ENCODE results near the gene PHF21B.

The PHF21B gene

DNA sequence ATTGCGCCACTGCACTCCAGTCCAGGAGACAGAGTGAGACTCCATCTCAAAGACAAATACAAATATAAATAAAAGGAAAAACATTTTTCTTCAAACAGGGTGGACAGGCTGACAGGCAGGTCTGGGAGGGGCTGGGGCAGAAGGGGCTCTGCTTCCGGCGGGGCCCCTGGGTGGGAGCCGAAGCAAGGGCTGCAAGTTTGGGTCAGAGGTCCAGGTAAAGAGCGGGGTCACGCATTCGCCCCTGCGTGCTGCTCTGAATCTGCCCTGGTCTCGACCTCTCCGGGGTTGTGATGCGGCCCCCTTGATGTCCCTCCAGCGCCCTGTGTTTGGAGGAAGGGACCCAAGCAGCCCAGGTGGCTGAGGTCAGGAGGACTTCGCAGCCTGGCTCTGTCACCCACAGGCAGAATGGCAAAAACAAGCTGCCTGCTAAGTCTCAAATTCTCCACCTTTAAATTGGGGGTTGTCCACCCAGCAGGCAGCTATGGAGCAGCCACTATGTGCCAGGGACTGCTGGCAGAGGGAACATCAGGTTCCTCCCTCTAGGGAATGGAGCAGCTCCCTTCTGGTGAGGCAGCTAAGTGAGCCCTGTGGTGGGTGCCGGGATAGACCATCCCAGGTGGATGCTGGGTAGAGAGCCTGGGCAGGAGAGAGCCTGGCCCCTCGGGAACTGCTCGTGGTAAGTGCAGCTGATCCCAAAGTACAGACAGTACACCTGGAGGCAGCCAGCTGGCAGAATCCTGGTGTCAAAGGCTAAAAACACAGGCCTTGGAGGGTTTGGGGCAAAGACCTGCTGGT, 10.3 kb upstream of the PHF21B start:
- no peak overlapping the region for H3K4me3 ChIP-seq (ENCODE audit: low read length)
- DNase-seq (ENCODE audit: low read depth, low spot score): no peak

DNA sequence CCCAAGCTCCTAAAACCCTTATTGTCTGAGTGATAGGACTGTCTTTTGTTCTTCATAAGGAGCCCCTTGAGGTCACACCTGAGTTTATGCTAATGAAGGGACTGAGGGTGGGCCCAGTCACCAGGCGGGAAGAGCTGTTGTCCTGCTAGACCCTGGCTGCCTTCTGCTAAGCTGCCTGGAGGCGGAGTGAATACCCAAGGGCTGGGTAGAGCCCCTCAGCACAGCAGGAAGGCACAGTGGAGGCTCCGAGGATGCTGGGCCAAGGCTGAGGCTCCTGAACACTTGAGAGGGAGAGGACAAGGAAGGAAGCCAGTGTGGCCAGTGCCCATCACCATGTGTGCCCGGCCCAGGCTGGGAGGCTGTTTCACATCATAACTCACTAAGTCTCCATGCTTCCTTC, 4.8 kb upstream of the PHF21B start:
- no peak for DNase-seq (ENCODE audit: low read depth, low spot score)

DNA sequence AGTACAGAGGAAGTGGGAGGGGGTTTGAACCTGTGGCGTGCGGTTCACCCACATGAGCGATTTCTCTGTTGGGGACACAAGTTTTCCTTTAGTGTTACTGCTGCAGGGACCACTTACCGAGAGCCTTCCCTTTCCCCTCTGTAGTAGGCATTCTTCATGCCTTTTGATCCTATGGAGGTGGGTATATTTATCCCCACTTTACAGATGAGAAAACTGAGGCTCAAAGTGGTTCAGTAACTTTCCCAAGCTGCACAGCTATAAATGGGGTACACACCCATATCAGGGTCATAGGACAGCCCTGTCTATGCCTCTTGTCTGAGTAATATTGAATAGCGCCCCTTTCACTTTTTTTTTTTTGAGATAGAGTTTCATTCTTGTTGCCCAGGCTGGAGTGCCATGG, 3.3 kb upstream of the PHF21B start:
- no peak overlapping the region for H3K4me3 ChIP-seq (ENCODE audit: low read length)
- no peak for DNase-seq (ENCODE audit: low read depth, low spot score)

More for the DNA sequence above, 4.8 kb upstream of the PHF21B start:
- H3K4me3 ChIP-seq (ENCODE audit: low read length): no peak overlapping the region

DNA sequence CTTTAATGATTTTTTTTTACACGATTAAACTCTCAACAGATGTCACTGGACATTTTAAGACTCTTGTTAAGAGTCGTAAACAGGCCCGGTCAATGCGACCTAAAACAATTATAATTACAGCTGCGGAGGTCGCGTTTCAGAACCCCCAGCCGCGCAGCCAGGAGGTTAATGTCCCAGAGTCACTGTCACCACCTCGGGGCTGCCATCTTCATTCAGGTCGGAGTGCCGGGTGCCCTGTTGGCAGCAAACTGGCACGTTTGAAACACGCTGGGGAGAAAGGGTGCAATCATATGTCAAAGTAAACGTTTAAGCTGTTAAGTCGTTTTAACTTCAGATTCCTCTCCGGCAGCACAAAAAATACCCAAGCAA, 711 bp upstream of the PHF21B start:
- DNase-seq (ENCODE audit: low read depth, low spot score): peak; percentile 7
- H3K4me3 ChIP-seq (ENCODE audit: low read length): peak overlapping the region; percentile 73

DNA sequence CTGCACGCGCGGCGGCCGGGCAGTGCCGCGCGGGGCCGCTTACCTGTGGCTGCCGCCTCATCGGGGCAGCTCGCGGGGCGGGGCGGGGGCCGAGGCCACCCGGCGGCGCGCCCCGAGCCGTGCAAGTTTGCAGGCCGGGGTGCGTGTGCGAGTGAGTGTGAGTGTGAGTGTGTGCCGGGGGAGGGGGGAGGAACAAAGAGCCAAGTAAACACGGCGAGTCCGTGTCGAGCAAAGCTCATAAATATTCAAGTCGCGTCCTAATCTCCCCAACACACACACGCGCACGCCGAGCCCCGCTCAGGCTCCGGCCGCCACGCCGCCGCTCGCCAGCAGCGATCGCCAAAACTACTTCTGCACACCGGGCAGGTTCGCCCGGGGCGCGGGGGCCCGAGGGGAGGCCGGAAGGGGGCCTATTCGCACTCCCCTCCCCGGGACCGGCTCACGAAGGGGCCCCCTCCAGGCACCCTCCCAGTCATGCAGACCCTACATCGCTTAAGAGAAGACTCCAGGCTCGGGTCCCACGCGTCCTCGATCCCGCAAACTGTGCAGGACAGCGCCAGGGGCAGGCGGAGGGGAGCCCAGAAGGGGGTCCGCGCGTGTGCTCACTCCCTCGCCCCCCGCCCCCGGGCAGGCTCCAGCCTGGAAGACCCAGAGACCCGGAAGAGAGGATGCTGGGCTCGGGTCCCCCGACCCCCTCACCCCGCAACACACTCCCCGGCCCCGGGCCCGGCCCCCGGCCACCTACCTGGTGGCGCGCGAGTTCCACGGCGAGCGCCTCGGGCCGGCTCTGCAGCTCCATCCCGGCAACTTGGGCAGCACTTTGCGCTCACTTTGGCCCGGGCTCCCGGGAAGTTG, 827 bp downstream of the PHF21B start:
- DNase-seq (ENCODE audit: low read depth, low spot score): peak; percentile 9
- peak overlapping the region; percentile 77 for H3K4me3 ChIP-seq (ENCODE audit: low read length)

DNA sequence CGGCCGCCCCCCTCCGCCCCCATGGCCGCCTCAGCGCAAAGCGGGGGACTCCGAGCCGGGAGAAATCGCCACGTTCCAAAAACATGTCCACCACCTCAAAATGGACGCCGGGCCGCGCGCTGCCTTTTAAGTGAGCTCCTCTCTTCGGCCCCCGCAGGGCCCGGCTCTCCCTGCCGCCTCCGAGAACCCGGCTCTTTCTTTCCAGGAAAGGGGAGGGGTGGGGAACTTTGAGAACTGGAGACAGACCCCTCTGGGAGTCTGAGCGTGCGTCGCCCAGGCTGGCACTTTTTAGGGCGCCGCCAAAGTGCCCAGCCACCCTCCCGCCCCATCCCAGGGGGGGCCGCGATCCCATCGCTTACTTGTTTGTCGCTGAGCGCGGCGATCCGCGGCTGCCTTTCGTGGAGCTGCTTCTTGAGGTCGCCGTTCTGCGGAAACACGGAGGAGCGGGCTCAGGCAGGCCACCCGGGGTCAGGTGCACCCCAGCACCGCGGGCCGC, 1.6 kb downstream of the PHF21B start:
- DNase-seq (ENCODE audit: low read depth, low spot score): no peak
- H3K4me3 ChIP-seq (ENCODE audit: low read length): peak overlapping the region; percentile 77

DNA sequence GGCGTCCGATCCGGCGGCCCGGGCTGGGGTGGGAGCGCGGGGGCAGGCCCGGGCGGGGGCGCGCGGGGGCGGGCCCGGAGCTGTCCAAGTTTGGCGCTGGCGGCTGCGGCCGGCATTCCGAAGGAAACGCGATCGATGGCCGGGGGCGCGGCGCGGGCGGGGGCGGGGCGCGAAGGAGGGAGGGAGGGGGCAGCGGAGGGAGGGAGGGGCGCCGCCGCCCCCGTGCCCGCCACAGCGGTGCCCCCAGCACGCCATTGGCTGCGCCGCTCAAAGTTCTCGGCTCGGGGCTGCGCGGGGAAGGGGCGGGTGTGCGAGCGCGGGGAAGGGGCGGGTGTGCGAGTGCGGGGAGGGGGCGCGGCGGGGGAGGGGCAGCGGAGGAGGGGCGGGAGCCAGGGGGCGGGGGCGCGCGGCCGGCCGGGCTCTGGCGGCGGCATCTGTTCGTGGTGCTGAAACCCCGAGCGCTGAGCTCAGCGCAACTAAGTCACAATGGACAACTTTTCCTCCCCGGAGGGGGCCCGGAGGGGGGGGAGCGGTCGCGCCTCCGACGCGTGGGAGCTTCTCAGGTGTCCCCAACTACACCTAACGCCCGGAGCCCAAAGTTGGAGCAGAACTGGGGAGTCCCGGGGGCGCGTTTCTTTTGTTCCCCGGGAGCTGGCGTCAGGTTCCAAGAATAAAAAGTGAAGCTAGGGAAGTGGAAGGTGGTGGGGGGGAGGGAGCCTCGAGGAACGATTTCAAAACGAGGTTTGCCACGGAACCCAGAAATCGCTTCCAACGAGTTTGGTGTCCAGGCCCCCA, 2.2 kb downstream of the PHF21B start:
- DNase-seq (ENCODE audit: low read depth, low spot score): no peak
- no peak overlapping the region; the same call in 1 of the 2 replicates for H3K4me3 ChIP-seq (ENCODE audit: low read length)

DNA sequence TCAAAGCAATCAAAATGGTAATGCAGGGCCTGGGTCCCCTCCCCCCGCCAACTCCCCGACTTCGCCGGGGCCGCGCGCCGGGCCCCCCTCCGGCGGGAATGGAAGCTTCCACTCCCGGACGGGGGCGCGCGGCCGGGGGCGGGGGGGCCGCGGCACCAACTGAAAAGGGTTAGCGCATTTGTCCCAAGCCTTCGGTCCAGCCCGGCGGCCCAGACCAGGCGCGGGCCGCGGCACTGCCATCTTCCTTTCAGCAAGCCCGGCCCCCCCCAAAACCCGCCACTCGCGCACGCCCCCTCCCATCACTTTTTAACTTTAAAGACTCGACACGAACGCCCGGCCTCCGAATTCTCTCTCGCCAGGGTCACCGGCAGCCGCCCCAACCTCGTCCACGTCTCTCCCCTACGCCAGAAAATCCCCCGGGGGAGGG, 2.8 kb downstream of the PHF21B start:
- no peak overlapping the region for H3K4me3 ChIP-seq (ENCODE audit: low read length)
- DNase-seq (ENCODE audit: low read depth, low spot score): no peak

DNA sequence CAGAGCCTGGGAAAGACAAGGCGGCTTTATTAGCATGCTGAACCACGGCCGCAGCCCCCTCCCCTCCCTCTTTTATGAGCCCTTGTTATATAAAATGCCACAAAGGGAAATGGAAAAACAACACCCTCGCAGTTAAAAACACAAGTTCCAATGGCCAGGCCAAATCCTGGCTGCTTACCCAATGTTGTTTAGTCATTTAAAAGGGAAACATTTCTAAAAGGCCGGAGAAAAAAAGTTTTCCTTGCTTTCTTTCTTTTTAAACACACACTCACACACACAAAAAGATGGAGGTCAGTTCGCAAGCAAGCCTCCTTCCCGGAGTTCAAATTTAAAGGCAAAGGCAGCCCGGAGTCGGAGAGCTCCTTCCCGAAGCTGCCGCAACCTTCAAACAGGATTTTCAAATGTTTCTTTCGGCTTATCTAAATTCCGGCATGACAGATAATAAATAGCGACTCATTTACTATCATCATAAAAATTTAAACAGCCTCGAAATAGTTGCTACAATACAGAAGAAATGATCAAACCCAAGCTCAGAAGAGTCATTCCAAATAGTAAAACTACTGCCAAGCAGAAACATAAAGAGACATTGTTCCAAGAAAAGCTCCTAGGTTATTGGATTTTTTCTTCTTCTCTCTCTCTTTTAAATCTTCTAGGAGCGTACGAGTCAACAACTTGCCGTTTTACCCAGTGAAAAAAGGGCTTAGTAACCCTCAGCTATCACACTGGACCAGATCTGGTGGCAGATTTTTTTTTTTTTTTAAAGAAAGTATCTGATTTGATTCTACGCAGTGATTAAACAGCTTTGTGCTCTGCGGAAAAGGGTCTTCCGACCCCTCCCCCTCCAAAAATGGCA, 3.5 kb downstream of the PHF21B start:
- DNase-seq (ENCODE audit: low read depth, low spot score): no peak
- H3K4me3 ChIP-seq (ENCODE audit: low read length): no peak overlapping the region

DNA sequence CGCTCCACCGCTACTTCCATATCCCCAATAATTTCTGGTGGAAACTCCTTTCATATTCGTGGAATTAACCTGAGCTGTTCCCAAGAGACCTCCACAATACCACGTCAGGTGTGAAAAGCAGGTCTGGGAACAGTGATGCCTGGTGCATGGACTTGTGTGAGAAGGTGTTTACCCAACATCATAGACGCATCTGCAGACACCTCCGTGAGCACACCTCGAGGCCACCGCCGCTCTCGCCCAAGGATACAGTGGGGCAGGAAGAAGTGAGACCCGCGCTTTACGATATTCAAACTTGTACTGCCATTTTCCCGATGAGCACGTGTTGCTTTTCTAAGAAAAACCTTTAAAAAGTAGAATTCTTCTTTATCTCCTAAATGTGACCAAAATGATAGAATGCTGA, 8.2 kb downstream of the PHF21B start:
- no peak overlapping the region for H3K4me3 ChIP-seq (ENCODE audit: low read length)
- no peak for DNase-seq (ENCODE audit: low read depth, low spot score)

DNA sequence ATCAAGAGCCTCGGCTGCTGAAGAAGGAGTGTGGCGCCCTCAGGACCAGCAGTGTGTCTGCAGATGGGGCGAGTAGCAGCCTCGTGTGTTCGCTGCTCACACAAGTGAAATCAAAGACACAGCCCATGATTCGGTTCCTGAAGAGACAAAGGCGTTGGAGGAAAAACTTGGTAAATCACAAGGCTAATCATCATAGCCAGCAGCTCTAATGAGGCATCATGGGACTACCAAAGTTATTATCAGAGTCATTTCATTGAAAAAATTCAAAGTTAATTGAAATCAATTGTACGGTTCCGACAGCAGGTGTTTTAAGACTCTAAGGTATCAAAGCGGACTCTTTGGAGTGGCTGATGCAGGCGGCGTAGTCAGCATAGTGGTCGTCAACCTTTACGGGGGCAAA, 9.5 kb downstream of the PHF21B start:
- DNase-seq (ENCODE audit: low read depth, low spot score): no peak
- H3K4me3 ChIP-seq (ENCODE audit: low read length): no peak overlapping the region

DNA sequence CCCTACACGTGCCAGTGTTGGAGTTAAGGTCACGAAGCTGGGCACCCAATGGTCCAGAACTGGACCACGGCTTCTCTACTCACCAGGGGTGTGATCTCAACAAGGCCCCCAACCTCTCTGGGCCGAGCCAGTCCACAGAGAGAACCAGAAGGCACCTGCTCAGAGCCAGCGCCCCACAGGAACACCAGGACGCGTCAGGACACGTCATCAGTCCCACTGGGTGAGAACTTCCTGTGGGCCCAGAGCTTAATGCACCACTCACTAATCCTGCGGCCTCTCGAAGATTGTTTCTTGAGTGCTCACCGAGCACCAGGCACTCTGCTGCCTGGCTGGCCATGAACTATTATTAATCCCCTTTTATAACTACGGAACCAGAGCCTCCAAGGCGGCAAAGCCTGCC, 10.1 kb downstream of the PHF21B start:
- DNase-seq (ENCODE audit: low read depth, low spot score): no peak
- no peak overlapping the region for H3K4me3 ChIP-seq (ENCODE audit: low read length)

DNA sequence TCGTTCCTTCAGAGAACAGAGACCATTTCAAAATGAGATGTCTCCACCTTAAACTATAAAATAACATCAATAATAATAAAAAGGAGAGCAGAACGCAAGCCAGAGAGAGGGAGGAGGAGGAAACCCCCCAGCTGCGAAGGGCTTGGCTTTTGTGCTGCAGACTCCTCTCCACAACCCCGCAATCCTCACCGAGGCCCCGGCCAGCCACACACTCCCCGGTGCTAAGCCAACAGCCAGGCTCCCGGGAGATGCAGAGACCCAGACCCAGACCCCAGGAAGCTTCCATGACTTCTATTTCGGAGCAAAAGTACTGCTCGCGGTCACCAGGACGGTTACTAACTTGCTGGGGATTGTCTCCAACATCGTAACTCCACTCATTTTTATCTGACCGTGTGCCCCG, 10.6 kb downstream of the PHF21B start:
- no peak for DNase-seq (ENCODE audit: low read depth, low spot score)
- no peak overlapping the region for H3K4me3 ChIP-seq (ENCODE audit: low read length)

DNA sequence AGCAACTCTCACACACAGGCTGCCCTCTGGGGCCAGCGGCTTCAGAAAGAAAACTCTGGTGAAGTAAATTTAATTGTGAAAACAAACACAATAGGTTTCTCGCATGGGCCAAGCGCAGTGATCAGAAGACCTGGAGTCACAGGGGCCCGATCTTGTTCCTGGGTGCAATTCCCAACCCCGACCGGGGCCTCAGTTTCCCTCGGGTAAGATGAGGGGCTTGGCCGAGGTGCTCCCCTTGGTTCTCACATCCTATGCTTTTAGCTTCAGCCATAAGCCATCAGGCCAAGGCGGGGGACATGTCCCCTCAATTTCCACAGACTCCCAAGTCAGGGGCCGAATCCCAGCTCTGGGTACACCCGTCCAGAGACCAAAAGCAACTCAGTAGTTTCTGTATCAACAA, 11.5 kb downstream of the PHF21B start:
- H3K4me3 ChIP-seq (ENCODE audit: low read length): no peak overlapping the region
- DNase-seq (ENCODE audit: low read depth, low spot score): no peak

DNA sequence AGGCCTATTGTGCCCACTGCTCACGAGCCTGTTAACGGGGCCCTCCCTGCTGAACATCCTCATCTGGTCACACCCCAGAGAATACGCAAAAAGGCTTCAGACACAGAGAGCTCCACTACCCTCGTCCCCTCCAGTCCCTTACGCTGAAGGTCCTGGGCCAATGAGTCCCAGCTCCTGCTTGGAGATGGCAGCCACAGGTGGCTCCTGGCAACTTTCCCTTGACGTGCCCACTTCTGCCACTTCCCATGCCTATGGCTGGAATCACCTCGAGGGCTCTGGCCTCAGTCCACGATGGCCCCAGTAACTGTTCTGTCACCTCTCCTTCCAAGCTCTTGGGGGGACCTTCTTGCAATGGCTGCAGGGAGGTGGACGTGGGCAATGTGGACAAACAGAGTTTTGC, 12.7 kb downstream of the PHF21B start:
- no peak overlapping the region for H3K4me3 ChIP-seq (ENCODE audit: low read length)
- no peak for DNase-seq (ENCODE audit: low read depth, low spot score)

DNA sequence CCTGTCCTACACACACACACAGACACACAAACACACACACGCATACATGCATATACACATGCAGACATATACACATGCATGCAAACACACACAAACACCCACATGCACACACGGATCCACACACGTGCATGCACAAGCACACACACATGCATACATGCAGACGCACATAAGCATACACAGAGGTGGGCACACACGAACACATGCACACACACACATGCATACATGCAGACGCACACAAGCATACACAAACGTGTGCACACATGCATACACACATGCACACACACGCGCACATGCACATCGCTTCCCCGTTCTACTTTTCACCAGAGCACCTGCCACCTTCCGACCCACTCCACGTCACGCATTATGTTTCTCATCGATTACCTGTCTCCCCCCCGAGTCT, 13.2 kb downstream of the PHF21B start:
- DNase-seq (ENCODE audit: low read depth, low spot score): no peak
- H3K4me3 ChIP-seq (ENCODE audit: low read length): no peak overlapping the region

DNA sequence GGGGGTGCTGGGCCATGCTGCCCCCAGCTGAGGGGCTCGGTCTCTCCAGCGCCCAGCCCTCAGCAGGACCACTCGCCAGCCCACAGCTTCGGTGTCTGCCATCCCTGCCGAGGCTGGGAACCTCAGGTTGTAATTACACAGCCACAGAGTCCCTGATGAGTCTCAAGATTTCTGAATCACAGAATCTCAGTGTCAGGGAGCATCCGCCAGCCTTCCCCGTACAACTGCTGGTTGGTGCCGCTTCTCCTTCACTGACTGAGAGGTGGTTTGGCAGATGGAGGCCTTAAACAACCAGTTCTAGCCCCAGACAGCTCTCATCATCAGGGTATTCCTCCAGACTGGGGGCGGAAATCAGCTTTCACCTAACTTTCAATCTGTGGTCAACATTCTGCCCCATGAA, 13.7 kb downstream of the PHF21B start:
- H3K4me3 ChIP-seq (ENCODE audit: low read length): no peak overlapping the region
- DNase-seq (ENCODE audit: low read depth, low spot score): no peak

DNA sequence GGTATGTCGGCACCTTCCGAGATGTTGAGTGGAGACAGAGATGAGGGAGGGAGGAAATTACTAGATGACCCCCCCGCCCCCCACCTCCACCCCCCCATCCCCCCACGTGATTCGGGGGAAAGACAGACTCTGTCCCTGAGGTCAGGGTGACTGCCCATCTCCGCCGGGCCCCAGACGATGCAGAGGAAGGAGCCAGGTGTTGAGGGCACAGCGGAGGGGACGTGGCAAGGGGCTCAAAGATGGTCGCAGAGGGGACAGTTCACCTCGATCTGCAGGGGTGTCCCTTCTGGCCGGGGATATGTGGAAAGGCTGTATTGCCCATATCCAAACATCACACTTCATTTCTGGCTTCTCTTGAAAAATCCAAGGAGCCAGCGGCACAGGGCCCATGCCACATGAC, 14.1 kb downstream of the PHF21B start:
- no peak overlapping the region for H3K4me3 ChIP-seq (ENCODE audit: low read length)
- DNase-seq (ENCODE audit: low read depth, low spot score): no peak

DNA sequence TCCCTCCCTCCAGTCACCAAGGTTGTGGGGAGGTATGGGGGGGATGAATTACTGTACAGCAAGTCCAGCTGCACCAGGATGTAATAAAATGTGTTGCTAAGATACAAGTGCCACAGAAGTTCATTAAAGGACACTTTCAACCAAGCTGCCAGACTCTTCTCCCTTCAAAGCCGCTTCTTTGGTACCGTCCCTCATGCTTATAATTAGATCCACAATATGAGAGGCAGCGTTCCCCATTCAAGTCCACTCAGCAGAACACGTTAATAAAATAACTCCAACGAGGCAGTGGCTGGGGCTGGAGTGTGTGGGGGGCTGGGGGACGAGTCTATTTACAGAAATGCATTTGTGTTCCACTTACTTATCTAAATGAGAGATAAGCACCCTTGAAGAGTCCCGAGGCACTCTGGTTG, 14.7 kb downstream of the PHF21B start:
- no peak for DNase-seq (ENCODE audit: low read depth, low spot score)
- no peak overlapping the region for H3K4me3 ChIP-seq (ENCODE audit: low read length)
